Suprapubic skin (tissue), 3 donors: ENCODE measurements around the gene BANP.

Source experiments
- POLR2A ChIP-seq, 2 donors: fragments of 450-650 bp; IDR thresholded peaks; one replicate each; pipeline ENCODE4 v1.6.1; 2017; ENCODE audit warnings: antibody characterized with exemption in 2 of 2, mild to moderate bottlenecking in 2 of 2, moderate library complexity in 2 of 2
- TF ChIP-seq, protein P1 (sequence below), 2 donors: fragments of 200-600 bp in 1 of 2; fragments of 450-650 bp in 1 of 2; sonication (generic) in 1 of 2; IDR thresholded peaks; one replicate each; pipeline ENCODE4 v1.5.1; 2016 to 2019; ENCODE audit warnings: antibody characterized with exemption in 2 of 2, mild to moderate bottlenecking in 1 of 2, moderate library complexity in 1 of 2

DNA sequence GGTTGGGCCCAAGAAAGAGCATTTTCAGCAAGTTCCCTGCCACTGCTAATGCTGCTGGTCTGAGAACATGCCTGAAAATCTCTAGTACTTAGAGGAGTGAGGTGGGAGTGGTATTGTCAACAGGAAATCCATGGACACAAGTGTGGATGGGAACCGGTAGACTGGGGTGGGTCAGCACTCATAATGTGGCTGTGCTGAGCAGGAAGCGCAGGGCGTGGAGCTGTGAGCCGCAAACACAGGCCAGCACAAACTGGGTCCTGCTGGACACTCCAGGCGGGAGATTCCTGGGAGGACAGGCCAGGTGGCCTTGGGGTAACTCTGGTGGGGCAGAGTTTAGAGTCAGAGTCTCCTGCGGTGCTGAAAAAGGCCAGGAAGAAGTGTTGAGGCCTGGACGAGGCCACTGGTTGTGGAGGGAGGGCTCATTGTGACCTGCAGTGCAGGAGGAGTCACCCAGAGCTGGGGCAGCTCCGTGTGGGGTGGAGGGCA is 62.6 kb downstream of the BANP start:
- TF ChIP-seq POLR2A (IDR thresholded peaks at IDR 0.05), result no peak
- TF ChIP-seq, protein P1, sequence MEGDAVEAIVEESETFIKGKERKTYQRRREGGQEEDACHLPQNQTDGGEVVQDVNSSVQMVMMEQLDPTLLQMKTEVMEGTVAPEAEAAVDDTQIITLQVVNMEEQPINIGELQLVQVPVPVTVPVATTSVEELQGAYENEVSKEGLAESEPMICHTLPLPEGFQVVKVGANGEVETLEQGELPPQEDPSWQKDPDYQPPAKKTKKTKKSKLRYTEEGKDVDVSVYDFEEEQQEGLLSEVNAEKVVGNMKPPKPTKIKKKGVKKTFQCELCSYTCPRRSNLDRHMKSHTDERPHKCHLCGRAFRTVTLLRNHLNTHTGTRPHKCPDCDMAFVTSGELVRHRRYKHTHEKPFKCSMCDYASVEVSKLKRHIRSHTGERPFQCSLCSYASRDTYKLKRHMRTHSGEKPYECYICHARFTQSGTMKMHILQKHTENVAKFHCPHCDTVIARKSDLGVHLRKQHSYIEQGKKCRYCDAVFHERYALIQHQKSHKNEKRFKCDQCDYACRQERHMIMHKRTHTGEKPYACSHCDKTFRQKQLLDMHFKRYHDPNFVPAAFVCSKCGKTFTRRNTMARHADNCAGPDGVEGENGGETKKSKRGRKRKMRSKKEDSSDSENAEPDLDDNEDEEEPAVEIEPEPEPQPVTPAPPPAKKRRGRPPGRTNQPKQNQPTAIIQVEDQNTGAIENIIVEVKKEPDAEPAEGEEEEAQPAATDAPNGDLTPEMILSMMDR (IDR thresholded peaks at IDR 0.05), result no peak
